CD4-positive, alpha-beta T cell treated with Interleukin-21 for 1 hour (primary cell): ENCODE results near the gene FOXF1.

Experiments
- DNase-seq: peaks from one replicate; pipeline ENCODE4 v3.0.0-alpha.2; 2020

The FOXF1 gene

GRCh38 chr16:86563469-86564345, 53.4 kb downstream of the FOXF1 start:
- peak; percentile 89 for DNase-seq
